Upper lobe of right lung (tissue), 1 donor: ENCODE data around the gene RAB3IL1. TPM values are rescaled to one million over a fixed set of nuclear protein-coding genes. Genes with fewer than 3 reads are reported as not detected.
A peak's percentile ranks its signal among the peaks of the same experiment; 100 is the strongest.

Source experiments
- ATAC-seq: fragments of 200-7000 bp; cut with Tn5 transposase; one replicate; pipeline ENCODE4 v1.9.1; 2020; ENCODE audit warnings: mild to moderate bottlenecking, moderate library complexity
- DNase-seq: peaks from one replicate; pipeline ENCODE4 v3.0.0-alpha.2; 2020
- H3K27ac ChIP-seq: fragments of 200-600 bp; one replicate; pipeline ENCODE4 v1.8.0; 2022
- H3K27me3 ChIP-seq: fragments of 200-600 bp; one replicate; pipeline ENCODE4 v1.8.0; 2022; ENCODE audit warnings: mild to moderate bottlenecking
- H3K36me3 ChIP-seq: fragments of 200-600 bp; one replicate; pipeline ENCODE4 v1.8.0; 2022
- H3K4me1 ChIP-seq: fragments of 200-600 bp; one replicate; pipeline ENCODE4 v1.8.0; 2022
- H3K4me3 ChIP-seq: fragments of 200-600 bp; one replicate; pipeline ENCODE4 v1.8.0; 2022; ENCODE audit warnings: mild to moderate bottlenecking
- H3K9me3 ChIP-seq: fragments of 200-600 bp; one replicate; pipeline ENCODE4 v1.8.0; 2022
- CTCF ChIP-seq: fragments of 200-600 bp; IDR thresholded peaks from one replicate; pipeline ENCODE4 v1.8.0; 2022; ENCODE audit warnings: antibody characterized with exemption
- intact Hi-C: fragments of 100-400 bp; cut with DNase I; formaldehyde crosslinking; loops from one replicate; pipeline ENCODE4 v1.11.0; 2022
- total RNA-seq: library from RNA; stranded (reverse); fragmentation: NEBNext Ultra II Directional; extraction: Animal tissue kit (Norgen Biotek cat#: 25700); gene quantifications from one replicate; pipeline ENCODE4 v1.2.1, GENCODE V29; 2021
- donor health status: DM: no; HTN: yes; CAD: no; lungs with severe emphysema.

Gene RAB3IL1
- total RNA-seq, 1 donor from 2014 or later = 10.6 TPM

- no peak for TF ChIP-seq CTCF
- no peak for DNase-seq
- H3K27ac ChIP-seq = no peak overlapping the region
- H3K36me3 ChIP-seq = no peaks in the 10 kb centered on the region
- no peaks in the 10 kb centered on the region for H3K9me3 ChIP-seq
- peaks cover 21% of the 10 kb centered on the region for H3K4me1 ChIP-seq
- peaks cover 5% of the 10 kb centered on the region for H3K27me3 ChIP-seq
- intact Hi-C loops = no loop called here
- no peak overlapping the region for H3K4me3 ChIP-seq
- no peak for ATAC-seq
These were observed 2.6 kb upstream of the RAB3IL1 start for GRCh38 chr11:61919705-61920631.

DNA sequence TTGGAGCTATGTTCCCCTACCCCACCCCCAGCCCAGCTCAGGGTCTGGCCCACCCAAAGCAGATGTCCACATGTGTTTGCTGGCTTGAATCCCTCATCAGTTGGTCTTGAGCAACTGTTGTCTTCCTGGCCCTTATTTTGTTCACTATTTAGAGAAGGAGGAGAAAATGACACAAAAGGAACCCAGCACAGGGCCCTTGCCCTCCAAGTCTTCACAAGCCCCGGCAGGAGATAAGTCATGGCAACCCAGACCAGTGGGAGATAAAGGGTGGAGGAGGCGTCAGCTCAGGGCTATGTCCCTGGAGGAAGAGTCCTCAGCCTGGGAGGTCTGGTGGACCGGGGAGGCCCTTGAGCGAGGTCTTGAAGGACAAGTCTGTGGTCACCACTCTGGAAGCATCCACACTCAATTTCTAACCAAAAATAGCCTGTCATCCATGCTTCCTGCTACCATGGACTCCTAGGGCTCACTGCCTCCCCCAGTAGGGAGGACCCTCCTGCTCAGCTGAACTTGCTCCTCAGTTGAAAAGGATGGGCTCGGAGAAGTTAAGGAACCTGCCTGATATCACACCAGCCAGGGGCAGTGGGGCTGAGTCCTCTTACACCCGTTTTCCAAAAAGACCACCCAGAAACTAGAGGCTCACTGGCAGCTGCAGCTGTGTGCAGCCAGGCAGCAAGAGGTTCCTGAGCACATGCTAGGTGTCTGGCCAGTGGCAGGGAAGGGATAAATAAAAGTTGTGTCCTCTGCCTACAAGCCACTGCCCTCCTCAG is 1.8 kb upstream of the RAB3IL1 start:
- Histone ChIP-seq H3K27me3 (peaks cover 5% of the 10 kb centered on the region), H3K4me1 (peaks cover 21% of the 10 kb centered on the region), H3K27ac (no peak overlapping the region), H3K9me3 (no peaks in the 10 kb centered on the region), H3K4me3 (no peak overlapping the region), H3K36me3 (no peaks in the 10 kb centered on the region)
- ATAC-seq (no peak), DNase-seq (no peak)
- TF ChIP-seq CTCF = no peak
- intact Hi-C loops = no loop called here

DNA sequence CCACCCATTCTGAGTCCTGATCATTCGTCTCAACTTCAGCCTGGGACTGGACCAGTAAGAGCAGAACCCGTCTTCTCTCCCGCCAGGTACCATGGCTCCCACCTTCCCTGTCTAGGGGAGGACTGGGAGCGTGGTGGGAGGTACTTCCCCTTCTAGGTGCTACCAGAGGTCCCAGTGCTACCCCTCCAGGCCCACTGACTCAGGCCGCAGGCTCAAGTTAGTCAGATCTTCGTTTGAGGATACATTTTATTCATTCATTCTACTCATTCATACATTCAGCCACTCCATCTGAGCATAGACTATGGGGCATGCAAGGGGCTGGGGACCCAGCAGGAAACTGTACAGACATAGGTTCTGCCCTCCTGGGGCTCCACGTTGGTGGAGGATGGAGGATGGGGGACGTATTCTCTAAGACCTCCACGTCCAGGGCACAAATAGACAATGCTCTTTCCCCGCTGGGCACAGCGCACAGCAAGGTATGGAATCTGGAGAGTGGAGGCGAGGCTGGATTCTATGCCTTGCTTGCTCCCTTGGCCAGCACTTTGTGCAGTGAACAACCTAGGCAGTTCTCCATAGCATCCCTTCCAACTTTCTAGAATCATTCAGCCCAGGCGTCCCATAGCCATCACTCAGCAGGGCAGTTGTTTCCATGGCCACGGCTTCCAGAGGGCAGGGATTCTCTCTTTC is 1.0 kb upstream of the RAB3IL1 start:
- peaks cover 5% of the 10 kb centered on the region for H3K27me3 ChIP-seq
- peak overlapping the region; percentile 57 for H3K4me3 ChIP-seq
- peaks cover 21% of the 10 kb centered on the region for H3K4me1 ChIP-seq
- peak overlapping the region; percentile 58 for H3K27ac ChIP-seq
- TF ChIP-seq CTCF = no peak
- no peaks in the 10 kb centered on the region for H3K36me3 ChIP-seq
- no peak for ATAC-seq
- no peak for DNase-seq
- no peaks in the 10 kb centered on the region for H3K9me3 ChIP-seq
- intact Hi-C loops = no loop called here

DNA sequence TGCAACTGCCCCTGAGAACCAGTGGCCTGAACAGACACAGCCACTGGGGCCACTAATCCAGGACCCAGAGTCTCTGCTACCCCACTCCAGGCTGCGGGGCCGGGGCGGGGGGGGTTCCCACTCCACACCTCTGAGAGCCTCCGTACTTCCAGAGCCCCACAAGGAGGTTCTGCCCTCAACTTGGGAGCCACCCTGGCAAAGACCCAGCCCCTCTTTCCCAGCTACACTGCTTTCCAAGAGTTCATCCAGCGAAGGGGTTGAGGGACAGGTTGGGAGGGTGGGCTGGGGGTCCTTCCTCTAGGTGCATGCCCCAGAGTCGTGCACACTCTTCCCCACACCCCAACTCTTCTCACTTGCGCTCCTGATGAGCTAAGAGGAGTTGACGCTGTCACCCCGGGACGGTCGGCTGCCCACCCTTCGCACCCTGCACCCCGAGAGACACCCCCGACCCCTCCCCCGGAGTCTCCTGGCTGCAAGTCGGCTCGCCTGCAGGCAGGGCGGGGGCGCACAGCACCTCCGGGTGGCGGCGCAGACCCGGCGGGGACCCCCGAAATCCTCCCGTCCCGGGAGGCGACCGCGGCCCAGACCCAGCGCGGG is 531 bp downstream of the RAB3IL1 start:
- no peak for DNase-seq
- Histone ChIP-seq H3K4me3 (peak overlapping the region; percentile 57), H3K4me1 (peaks cover 14% of the 10 kb centered on the region), H3K36me3 (no peaks in the 10 kb centered on the region), H3K27ac (peak overlapping the region; percentile 47), H3K9me3 (no peaks in the 10 kb centered on the region), H3K27me3 (peaks cover 5% of the 10 kb centered on the region)
- intact Hi-C loops = no loop called here
- ATAC-seq = no peak
- TF ChIP-seq CTCF = no peak

DNA sequence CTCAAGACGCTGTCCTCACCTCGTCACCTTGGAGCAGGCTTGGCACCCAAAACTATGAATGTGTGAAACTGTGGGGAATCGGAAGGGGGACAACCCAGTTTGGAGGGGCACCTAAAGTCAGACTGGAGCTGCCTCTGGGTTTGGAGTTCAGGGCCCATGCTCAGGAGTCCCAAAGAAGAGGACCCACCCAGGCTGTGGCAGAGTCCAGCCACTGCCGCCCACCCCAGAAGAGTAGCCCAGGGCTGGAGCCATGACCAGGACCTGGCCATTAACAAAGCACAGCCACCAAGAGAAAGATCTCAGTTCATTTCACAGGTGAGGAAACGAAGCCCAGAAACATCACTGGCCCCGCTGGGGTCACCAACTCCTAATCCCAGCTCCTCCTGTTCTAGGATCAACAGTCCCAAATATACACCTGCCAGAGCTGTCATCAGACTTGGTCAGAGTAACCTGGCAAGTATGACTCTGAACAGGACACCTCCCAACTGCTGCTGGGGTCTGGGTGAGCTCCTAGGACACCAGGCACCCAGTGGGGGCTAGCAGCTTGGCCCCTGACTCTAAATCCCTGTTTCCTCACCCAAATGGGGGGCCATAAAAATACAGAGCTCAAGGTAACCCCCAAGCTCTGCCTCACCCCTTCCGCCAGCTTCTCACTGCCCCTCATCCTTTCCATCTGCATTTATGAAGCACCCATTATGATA is 2.7 kb downstream of the RAB3IL1 start:
- no peak overlapping the region for H3K4me3 ChIP-seq
- no peaks in the 10 kb centered on the region for H3K36me3 ChIP-seq
- no peaks in the 10 kb centered on the region for H3K9me3 ChIP-seq
- H3K27ac ChIP-seq = no peak overlapping the region
- intact Hi-C loops = no loop called here
- DNase-seq (no peak), ATAC-seq (no peak)
- H3K27me3 ChIP-seq = peaks cover 5% of the 10 kb centered on the region
- peaks cover 16% of the 10 kb centered on the region for H3K4me1 ChIP-seq
- no peak for TF ChIP-seq CTCF
